ENCODE measurements around the gene RHOV.

The RHOV gene, protein sequence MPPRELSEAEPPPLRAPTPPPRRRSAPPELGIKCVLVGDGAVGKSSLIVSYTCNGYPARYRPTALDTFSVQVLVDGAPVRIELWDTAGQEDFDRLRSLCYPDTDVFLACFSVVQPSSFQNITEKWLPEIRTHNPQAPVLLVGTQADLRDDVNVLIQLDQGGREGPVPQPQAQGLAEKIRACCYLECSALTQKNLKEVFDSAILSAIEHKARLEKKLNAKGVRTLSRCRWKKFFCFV

DNA sequence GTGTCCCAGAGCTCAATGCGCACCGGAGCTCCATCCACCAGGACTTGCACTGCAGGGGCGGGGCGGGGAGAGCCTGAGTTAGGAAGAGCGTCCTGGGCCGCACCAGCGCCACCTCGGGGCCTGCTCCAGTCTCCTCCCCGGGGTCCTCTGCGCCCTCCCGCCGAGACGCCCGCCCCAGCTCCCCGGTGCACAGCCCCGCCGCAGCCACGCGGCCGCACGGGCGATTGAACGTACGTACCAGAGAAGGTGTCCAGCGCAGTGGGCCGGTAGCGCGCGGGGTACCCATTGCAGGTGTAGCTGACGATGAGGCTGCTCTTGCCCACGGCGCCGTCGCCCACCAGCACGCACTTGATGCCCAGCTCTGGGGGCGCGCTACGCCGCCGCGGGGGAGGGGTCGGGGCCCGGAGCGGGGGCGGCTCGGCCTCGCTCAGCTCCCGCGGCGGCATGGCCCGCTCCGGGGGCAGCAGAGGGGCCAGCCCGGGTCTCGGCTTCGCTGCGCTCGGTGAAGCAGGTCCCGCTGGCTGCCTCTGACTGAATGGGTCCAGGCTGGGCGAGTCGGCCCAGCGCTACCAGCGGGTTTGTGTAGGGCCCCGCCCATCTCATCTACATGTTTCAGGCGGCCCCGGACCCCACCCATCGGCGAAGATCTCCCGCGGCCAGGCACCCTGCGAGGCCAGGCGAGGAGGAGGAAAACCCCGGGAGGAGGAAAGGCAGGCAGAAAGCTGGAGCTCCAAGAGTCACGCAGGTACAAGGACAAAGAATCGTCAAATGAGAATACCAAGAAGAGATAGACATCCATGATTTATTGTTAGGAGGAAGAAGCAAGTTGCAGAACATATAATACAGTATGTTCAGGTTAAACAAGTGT lies at the start of gene RHOV:
Gene RHOV (minus strand): TSS at position 541 of the 868 bp plus-strand sequence. CDS start 95 bp downstream, at position 446.
- DNase-seq (ENCODE audit: low read depth, low spot score), result no peak

DNA sequence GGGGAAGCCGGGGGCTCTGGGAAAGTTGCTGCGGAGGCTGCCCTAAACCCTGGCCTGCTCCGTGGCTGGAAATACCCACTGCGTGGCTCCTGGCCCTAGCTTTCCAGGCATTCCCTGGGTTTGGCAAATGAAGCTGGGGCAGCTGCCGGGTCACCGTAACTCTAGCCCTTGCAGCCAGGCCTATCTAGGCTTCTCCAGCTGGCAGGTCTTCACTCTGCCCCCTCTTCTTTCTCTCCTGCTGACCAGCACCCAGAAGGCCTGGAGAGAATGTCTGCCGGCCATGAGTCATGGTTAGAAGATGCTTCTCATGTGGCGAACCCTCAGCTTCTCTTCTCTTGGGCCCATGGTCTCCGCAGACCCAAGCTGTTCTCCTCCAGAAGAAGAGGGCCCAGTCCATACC lies 49.5 kb upstream of the RHOV start:
- no peak for DNase-seq (ENCODE audit: low read depth, low spot score)

DNA sequence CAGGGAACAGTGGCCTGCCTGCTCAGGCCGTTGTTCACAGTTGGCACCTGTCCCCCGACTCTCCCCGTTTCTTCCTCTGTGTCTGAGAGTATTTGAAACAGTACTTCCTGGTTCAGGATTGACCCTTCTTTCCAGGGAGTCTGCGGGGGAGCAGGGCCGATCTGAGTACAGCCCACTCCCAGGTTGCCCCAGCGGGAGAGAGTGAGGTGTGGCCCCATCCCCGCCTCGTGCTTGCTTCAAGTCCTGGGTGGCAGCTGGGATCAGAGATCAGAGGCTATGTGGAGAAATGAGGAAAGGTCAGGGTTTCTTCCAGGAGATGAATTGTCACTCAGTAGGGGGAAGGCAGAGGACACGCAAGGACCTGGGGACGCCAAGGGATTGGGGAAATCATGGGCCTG lies 48.6 kb upstream of the RHOV start:
- no peak for DNase-seq (ENCODE audit: low read depth, low spot score)

DNA sequence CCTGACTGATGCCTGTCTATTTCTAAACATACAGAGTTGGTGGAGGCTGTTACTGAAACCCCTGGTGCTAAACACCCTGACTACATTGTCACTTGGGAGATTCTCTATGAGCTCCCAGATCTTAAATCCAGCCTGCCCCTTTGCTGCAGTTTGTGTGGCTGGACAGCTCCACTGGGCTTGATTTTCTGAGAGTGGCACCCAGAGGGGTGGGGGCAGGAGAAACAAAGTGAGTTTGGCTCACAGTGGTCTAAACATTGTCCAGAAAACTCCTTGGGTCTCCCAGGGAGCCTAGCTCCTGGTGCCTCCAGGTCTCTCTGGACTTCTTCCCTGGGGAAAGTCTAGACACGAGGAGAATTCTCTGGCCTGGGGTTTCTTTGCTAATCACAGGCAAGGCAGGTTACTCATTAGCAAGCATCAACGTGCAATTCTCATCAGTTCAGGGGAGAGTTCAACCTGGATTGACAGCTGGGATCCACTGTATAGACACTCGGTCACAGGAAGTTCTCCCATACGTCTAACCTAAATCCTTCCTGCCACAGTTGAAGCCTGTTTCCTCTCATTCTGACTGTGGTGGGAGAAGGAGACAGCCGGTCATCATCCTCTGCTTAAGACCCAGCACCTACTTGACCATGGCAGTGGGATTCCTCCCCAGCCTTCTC lies 48.0 kb upstream of the RHOV start:
- no peak for DNase-seq (ENCODE audit: low read depth, low spot score)

DNA sequence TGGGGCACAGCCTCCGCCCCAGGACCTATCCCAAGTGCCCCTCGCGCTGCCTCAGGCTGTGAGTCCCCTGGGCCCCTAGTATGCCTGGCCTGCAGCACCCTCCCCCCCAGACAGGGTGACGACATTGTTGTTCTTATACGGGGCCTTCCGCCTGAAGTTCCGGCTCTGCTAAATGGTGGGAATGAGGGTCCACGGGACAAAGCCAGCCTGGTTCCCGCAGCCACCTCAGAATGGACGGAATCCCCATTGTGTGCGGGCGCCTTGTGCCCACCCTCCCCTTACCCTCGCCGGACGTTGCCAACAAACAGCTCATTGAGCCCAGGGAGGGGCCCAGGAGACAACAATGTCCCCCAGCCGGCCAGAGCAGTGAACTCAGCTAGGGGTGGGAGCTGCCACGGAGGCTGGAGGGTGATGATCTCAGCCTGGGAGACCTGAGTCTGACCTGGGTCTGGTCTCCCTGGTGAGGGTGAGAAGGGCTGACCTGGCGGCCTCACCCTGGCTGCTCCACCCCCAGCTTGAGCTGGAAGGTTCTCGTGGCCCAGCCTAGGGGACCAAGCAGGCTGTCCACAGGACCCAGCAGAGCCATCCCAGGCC lies 44.9 kb upstream of the RHOV start:
- DNase-seq (ENCODE audit: low read depth, low spot score), result no peak

DNA sequence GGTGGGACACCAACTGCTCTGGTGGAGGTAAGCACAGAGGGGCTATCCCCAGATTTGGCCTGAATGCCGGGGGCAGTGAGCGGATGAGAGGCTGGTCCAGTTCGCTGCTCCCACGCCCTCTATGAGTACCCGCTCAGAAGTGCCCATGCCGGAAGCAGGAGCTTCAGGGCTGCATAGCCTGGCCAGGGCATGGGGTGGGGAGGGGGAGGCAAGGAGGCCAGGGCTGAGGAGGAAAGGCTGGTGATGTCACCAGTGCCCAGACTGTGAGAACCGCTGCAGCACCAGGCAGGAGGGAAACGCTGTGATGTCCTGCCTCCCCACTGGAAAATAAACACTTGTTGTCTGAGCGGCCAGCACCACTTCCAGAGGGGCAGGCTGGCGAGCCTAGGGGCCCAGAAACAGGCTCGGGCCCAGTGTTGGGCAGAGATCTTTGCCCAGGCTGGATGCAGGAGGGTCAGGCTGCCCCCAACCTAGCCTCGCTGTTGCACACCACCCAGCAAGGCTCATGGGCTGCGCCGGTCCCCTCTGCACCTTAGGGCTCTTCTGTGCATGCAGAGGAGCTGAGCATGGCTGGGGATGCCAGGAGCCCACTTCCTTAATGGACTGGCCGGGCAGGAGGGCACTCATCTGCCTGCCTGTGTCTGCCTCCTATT lies 44.2 kb upstream of the RHOV start:
- no peak for DNase-seq (ENCODE audit: low read depth, low spot score)

DNA sequence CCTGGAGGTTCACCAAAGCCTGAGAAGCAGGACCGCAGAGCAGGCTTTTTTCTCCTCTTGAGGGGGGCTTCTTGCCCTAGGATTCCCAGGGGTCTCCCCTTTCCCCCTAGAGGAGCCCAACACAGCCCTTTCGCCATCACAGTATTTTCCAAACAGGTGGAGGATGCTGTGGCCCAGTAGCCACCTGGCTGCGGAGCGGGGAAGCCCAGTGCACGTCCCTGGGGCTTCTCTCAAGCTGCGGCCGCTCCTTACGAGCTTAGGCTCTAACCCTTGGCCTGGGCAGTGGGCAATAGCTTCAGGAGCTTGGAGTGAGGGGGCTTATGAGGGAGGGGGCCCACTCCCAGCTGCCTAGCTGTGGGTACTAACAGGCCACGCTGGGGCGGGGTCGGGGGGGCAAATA lies 43.6 kb upstream of the RHOV start:
- no peak for DNase-seq (ENCODE audit: low read depth, low spot score)

DNA sequence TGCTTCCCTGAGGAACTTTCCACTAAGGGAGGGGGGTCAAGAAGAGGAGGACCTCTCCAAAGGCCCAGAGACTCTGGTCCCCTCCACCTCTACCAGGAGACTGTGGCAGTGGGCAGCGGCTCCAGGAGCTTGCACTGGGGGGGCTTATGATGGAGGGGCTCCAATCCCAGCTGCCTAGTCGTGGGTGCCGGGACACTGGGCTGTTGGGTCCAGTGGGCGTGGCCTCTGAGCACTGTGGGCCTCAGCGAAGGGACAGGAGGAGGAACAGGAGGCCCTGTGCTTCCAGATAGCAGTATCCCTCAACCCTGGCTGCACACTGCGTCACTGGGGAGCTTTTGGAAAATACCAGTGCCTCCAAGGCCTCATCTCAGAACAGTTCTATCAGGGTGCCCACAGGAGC lies 41.6 kb upstream of the RHOV start:
- DNase-seq (ENCODE audit: low read depth, low spot score), result no peak

DNA sequence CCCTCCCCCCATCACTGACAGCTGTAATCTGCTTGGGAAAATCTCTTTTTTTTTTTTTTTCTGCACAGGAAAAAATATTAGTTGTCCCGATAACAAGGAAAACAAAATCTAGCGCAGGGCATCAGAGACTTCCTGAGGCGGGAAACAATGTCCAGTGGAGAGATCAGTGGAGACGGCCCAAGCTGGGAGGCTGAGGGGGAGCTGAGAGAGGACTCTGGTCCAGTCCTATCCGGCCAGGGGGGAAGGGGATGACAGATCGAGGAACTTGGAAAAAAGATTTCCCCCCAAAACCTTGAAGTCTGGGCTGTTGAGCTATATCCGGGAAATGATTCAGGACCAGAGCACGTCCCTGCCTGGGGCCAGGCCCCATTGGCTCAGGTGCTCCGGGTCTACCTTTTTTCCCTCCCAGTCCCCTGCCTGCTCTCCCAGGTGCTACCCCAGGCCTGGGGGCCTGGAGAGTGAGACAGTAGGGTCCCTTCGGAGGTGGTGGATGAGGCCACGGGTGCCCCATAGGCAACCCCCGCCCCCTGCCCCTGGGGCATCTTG lies 41.2 kb upstream of the RHOV start:
- DNase-seq (ENCODE audit: low read depth, low spot score), result no peak

DNA sequence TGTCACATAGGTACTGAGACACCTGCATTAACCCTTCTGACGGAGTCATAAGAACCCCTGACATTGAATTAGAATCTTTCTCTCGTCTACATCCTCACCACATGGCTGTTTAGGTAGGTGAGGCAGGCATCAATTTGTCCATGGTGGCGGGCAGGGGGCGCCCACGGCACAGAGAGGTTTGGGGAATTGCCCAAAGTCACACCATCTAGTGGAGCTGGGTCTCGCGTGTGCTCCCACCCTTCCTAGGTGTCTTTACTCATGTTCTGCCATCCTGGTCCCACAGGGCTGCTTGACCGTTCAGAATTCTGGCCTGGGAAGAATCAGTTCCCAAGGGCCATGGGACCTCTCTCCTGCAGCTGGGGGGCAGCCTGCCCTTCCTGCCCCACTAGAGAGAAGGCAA lies 40.5 kb upstream of the RHOV start:
- DNase-seq (ENCODE audit: low read depth, low spot score), result no peak

DNA sequence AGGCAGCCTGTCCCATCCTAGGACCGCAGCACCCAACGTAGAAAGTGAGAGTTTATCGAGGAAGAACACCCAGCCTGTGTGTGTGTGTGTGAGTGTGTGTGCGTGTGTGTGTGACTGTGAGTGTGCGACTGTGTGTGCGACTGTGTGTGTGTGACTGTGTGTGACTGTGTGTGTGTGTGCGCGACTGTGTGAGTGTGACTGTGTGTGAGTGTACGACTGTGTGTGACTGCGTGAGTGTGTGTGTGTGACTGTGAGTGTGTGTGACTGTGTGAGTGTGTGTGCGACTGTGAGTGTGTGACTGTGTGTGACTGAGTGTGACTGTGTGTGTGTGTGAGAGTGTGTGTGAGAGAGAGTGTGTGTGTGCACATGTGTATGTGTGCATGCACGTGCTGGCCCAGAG lies 40.0 kb upstream of the RHOV start:
- no peak for DNase-seq (ENCODE audit: low read depth, low spot score)

DNA sequence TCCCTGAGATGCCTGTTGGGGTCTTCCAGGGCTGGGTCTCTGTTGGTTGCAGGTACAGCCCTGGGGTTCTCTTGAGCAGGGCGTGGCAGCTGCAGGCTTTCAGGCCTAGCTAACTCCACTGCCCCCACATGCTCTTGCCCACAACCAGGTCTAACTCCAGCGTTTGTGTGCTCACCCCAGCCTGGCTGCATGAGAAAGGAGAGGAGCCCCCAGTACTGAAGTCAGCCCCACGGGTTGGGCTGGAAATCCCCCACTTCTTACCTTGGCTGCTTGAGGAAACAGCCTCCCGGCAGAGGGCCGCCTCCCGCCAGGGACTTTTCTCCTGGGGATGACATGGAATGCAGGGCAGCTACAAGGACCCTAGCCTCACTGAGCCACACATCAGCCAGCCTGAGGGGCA lies 38.4 kb upstream of the RHOV start:
- no peak for DNase-seq (ENCODE audit: low read depth, low spot score)

DNA sequence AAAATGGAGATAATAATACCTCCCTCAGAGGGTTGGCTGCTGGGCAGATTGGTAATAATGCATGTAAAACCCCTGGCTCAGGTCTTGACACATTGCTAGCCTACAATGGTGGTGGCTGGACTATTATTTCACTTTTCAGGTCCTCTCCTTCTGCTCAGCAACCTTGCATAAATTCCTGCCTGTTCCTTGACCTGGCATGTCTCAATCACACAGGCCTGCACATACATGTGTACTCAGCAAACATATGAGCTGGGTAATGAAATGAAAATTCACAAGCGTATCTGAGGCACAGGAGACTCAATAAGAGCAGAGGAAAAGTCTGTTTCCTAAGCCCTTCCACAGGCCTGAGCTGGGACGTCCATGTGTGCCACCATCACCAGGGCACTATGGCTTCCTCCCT lies 37.7 kb upstream of the RHOV start:
- DNase-seq (ENCODE audit: low read depth, low spot score), result no peak

DNA sequence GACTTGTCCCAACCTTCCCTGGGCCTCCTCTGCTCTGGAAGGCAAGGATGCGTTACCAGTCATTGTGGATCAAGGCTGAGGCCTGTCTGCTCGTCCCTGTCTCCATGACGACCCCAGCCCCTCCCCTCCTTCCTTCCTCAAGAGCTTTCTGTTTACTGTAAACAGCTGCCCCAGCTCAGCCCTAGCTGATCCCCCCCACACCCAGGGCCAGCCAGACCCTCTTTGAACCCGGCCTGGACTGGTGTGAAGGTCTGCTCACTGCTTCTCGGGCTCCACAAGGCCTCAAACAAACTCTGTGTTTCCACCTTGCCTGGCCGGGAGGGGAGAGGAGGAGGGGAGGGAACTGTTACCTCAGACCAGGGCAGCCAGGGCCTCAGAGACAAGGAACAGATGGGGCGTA lies 37.1 kb upstream of the RHOV start:
- DNase-seq (ENCODE audit: low read depth, low spot score), result no peak

DNA sequence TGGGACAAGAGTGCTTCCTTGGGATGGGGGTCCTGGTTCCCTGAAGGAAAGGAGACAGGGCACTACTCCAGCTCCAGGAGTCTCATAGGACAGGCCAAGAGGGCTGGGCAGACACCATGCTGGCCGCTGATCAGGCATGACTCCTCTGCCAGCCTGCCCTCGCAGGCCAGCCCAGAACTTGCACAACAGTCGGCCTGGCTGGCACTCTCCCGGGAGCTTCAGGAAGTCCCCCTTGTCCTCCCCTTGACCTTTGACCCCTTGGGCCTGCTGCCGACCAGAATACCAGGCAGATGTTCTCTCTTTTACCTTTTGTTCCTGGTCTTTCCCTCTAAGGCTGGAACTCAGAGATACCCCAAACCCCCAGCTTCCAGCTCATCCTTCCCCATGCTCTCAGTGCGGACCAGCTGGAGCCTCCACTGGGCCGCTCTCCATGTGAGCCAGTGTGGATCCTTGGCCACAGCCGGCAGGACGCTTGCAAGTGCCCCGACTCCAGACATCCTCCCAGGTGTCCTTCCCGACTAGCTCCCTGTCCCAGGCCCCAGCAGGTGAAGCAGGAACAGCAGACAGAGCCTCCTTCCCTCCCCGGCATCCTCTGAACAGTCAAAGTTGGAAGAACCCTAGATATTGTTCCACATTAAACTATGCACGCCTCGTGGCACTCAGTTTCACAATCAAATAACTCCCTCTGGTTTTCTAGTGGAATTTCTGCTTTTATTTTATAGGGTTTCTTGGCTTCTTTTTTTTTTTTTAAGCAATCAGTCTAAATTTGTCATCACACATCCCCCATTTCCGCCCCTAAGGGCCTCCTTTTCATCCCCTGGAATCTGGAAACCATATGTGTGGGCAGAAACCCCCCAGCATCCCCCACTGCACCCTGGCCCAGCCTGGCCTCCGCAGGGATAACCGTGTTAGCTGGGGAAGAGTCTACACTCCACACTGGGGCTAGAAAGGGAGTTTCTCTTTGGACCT lies 35.9 kb upstream of the RHOV start:
- DNase-seq (ENCODE audit: low read depth, low spot score), result no peak

DNA sequence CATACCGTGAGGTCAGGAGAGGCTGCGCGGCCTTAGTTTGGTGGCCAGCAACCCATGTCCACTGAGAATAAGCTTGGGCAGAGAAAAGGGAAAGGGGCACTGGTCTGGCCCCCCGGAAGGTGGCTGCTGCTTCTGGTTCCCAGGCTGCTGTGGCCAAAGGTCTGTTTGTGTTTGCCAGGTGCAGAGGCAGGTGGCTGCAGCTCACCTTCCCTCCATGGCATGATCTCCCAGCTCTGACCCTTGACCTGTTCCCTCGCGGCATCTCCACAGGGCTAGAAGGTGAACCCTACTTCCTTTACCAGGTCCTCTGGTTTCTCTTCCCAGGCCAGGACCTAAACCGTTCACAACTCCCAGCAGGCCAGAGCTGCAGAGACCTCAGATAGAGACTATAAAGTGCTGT lies 34.1 kb upstream of the RHOV start:
- no peak for DNase-seq (ENCODE audit: low read depth, low spot score)

DNA sequence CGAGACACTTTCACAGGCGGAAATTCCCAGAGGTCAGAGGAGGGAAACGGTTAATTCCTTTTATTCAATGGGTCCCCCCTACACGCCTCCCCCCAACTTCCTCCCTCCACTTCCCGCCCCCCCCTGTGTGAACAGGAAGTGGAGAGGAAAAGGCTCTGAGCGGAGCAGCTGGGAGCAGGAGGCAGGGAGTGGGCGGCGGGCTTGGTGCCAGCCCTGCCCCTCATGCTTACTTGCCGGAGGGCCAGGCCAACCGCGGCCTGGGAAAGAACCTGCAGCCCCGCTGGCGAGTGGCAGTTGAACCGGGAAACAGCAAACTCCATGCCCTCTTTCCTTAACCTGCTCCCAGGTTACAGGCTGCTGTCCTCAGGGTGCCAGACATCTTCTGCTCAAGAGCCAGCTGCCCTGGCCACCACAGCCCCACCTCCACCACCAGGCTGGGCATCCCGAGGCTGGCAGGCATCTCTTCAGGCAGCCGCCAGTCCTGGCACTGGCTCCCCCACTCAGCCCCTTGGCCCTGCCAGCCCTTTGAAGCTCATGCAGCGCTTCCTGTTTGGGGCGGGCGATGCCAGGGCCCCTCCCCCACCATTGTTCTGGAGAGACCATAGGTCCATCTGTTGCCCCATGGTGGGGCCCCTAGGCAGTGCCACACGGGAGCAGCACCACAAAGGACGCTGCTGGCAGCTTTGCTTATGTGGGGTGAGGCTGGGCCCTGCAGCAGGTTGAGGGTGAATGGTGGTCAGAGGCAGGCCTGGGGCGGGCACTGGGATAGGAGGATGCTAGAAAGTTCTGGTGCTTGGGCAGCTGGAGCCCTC lies 33.2 kb upstream of the RHOV start:
- no peak for DNase-seq (ENCODE audit: low read depth, low spot score)

DNA sequence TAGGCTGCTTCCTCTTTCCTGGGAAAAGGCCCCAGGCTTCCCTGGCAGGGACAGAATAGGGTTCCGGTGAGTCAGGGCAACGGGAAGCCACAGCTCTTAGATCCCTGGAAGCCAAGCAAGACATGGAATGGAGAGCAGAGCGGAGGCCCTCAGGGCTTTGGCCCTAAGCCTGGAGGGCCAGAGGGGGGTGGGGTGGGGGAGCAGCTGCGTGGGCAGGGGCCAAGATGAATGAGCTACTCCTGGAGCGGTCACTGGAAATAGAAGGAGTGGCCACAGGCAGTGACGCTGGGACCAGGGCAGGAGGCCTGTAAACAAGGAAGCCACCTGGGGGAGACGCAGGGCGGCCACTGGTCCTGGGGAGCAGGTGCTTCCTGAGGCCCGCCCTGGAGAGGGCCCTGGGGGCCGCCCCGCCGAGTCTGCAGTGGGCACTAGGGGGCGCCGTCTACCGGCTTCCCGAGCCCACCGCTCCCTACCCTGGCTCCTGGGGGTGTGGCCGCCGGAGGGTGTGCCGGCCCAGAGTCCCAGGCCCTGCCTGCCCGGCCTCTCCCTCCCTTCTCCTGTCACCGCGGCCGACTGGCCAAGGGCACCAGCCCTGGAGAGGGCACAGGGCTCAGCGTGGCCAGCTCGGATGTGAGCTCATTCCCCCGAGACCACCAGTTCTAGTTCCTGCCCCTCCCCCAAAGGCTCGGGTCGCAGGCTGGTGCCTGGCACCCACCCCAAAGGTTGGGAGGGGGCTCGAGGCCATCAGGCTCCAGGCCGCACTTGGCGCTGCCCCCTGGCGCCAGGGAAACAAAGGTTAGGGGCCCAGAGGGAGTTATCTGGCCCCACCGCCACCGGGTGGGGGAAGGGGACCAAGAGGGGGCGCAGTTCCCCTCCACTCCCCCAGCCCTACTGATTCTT lies 32.3 kb upstream of the RHOV start:
- peak; percentile 69 for DNase-seq (ENCODE audit: low read depth, low spot score)
